Small intestine (tissue), 7 donors: ENCODE measurements around the gene HYOU1. TPM values are rescaled to one million over a fixed set of nuclear protein-coding genes. Genes with fewer than 3 reads are reported as not detected.

Experiments used
- DNase-seq, 2 donors: peaks; one replicate each; pipeline versions ENCODE4 v3.0.0 to v3.0.0-alpha.2; 2013
- FAIRE-seq: peaks from 2 replicates; lab custom pipeline; 2012; peaks lifted over from hg19 to GRCh38; lab: Jason Lieb, UNC
- H3K27ac ChIP-seq, 3 donors: one replicate each; pipeline ENCODE4 v1.5.1; 2013; ENCODE audit warnings: low read length in 2 of 3, mild to moderate bottlenecking in 2 of 3, control low read depth in 1 of 3, inconsistent platforms in 1 of 3, low read depth in 1 of 3, moderate library complexity in 1 of 3
- H3K27me3 ChIP-seq, 3 donors: one replicate each; pipeline ENCODE4 v1.6.1; 2013; ENCODE audit warnings: low read length in 3 of 3, inconsistent platforms in 1 of 3; ENCODE audit not compliant: control insufficient read depth in 3 of 3, insufficient read depth in 3 of 3
- H3K36me3 ChIP-seq, 3 donors: one replicate each; pipeline ENCODE4 v1.6.1; 2013; ENCODE audit warnings: low read length in 3 of 3, inconsistent platforms in 1 of 3, low read depth in 1 of 3, mild to moderate bottlenecking in 1 of 3, moderate library complexity in 1 of 3; ENCODE audit not compliant: control insufficient read depth in 3 of 3, insufficient read depth in 2 of 3
- H3K4me1 ChIP-seq, 3 donors: one replicate each; pipeline ENCODE4 v1.6.1; 2013; ENCODE audit warnings: low read length in 2 of 3, inconsistent platforms in 1 of 3, low read depth in 1 of 3, mild to moderate bottlenecking in 1 of 3, moderate library complexity in 1 of 3; ENCODE audit not compliant: control insufficient read depth in 3 of 3, insufficient read depth in 2 of 3
- H3K4me3 ChIP-seq, 3 donors: one replicate each; pipeline ENCODE4 v1.5.1; 2013; ENCODE audit warnings: low read length in 3 of 3, control low read depth in 1 of 3, inconsistent platforms in 1 of 3, low read depth in 1 of 3, mild to moderate bottlenecking in 1 of 3, moderate library complexity in 1 of 3
- H3K9me3 ChIP-seq, 2 donors: one replicate each; pipeline ENCODE4 v1.6.1; 2013; ENCODE audit warnings: low read depth in 1 of 2, low read length in 1 of 2; ENCODE audit not compliant: control insufficient read depth in 2 of 2, insufficient read depth in 1 of 2
- WGBS, 3 donors: extraction: QIAGEN DNeasy Blood & Tissue Kit; methylation state at CpG; one replicate each; pipeline ENCODE4 v1.1.7; 2013; 5-methylcytosine and 5-hydroxymethylcytosine counted together
- polyA plus RNA-seq, 4 donors: library from polyadenylated mRNA; stranded (reverse) in 3 of 4; unstranded in 1 of 4; fragments of 200-250 nt in 3 of 4; fragments of 120-200 nt in 1 of 4; gene quantifications; one replicate each; pipeline versions ENCODE4 v1.2.1 to v1.2.3, GENCODE V29; 2013
- donor health status: healthy with polysubstance abuse.
- donor health status: control.
- donor health status: control.
- donor health status: Bipolar disorder and iron deficiency.
- donor health status: healthy.

Gene HYOU1
- polyA plus RNA-seq, 4 donors = 17.4 to 127 (median 53.3) TPM

DNA sequence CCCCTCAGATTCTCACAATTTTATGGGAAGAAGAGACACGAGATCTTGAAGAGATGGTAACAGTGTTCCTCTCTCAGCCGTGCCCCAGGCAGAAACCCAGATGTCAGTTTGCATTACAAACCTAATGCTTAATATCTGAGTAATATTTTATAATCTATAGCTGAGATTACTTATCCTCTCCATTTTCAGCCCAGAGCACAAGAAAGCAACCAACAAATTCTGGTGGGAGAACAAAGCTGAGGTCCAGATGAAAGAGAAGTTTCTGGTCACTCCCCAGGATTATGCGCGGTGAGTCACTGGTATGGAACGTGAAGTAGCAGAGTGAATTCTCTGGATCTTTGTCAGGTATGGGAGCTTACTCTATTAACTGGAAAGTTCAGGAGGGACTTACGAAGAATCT, 58.2 kb downstream of the HYOU1 start:
- DNase-seq (peak; percentile 46 to 68), FAIRE-seq (no peak)
- Histone ChIP-seq H3K36me3 (peaks cover 0 to 31% (median 2%) of the 10 kb centered on the region in 3 donors), H3K27me3 (no peaks in the 10 kb centered on the region), H3K27ac (peak overlapping the region; percentile 64 to 93 (median 76)), H3K4me1 (peaks cover 0 to 4% (median 2%) of the 10 kb centered on the region in 3 donors), H3K4me3 (peak overlapping the region; percentile 70 to 94 (median 88)), H3K9me3 (no peaks in the 10 kb centered on the region)
- WGBS, 3 donors = 28 to 46% (median 35%) methylated on average over 6 of the region's 6 CpGs

DNA sequence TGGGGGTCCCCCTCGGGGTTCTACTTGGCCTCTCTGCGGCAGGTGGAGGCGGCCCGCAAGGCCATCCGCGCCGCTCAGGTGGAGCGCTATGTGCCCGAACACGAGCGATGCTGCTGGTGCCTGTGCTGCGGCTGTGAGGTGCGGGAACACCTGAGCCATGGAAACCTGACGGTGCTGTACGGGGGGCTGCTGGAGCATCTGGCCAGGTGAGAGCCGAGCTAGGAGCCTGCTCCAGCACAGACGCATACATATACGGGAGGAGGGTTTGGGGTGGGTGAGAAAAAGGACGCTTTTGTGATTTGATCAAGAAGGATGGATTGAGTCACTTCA, 58.7 kb downstream of the HYOU1 start:
- no peak for DNase-seq
- Histone ChIP-seq H3K4me3 (peak overlapping the region; percentile 70 to 94 (median 88)), H3K9me3 (no peaks in the 10 kb centered on the region), H3K27me3 (no peaks in the 10 kb centered on the region), H3K36me3 (peaks cover 0 to 27% (median 2%) of the 10 kb centered on the region in 3 donors), H3K4me1 (peaks cover 0 to 4% (median 2%) of the 10 kb centered on the region in 3 donors), H3K27ac (peak overlapping the region; percentile 64 to 93 (median 76))
- no peak for FAIRE-seq
- 0 to 2% (median 0%) methylated on average over 15 to 19 of the region's 19 CpGs for WGBS, 3 donors

DNA sequence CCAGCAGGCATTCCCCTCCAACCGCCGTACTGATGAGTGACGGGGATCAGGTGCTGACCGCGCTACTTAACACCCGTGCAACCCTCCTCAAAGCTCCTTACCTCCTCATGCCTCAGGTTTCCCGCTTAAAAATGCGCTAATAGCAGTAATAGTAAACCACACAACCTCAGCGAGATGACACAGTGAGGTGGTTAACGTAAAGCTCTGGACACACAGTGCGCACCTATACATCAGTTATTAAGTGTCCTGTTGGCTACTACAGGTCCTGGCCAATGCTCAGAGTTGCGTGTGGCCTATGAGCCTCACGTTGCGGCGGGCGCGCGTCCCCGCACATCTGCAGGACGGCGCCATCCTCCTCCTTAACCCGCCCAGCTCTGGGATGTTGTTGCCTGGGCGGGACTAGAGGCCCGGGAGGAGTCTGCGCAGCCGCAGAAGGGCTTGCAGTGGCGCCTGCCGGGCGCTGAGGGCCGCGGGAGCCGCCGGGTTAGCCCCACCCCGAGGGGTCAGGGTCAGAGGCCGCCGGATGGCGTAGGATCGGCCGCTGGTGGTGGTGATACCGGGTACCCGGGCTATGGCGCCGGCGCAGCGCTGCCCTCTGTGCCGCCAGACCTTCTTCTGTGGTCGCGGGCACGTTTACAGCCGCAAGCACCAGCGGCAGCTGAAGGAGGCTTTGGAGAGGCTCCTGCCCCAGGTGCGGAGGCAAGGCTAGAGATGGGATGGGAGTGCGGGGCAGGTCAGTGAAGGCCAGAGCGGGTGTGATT, 59.2 kb downstream of the HYOU1 start, which contains the start of gene CENATAC:
Gene CENATAC, plus strand, starts transcription at position 512 of the 761 bp plus-strand sequence. Its CDS starts 60 bp downstream, at position 572.
- FAIRE-seq (no peak), DNase-seq (peak; percentile 96)
- WGBS, 3 donors = 0 to 1% (median 0%) methylated on average over 40 to 54 of the region's 54 CpGs
- Histone ChIP-seq H3K27ac (peak within 1 kb of the TSS; percentile 64 to 93 (median 76)), H3K4me1 (peaks cover 0 to 4% (median 2%) of the 10 kb centered on the region in 3 donors), H3K36me3 (peaks cover 0 to 21% (median 2%) of the 10 kb centered on the region in 3 donors), H3K27me3 (no peaks in the 10 kb centered on the region), H3K4me3 (peak within 1 kb of the TSS; percentile 70 to 94 (median 88)), H3K9me3 (no peaks in the 10 kb centered on the region)

DNA sequence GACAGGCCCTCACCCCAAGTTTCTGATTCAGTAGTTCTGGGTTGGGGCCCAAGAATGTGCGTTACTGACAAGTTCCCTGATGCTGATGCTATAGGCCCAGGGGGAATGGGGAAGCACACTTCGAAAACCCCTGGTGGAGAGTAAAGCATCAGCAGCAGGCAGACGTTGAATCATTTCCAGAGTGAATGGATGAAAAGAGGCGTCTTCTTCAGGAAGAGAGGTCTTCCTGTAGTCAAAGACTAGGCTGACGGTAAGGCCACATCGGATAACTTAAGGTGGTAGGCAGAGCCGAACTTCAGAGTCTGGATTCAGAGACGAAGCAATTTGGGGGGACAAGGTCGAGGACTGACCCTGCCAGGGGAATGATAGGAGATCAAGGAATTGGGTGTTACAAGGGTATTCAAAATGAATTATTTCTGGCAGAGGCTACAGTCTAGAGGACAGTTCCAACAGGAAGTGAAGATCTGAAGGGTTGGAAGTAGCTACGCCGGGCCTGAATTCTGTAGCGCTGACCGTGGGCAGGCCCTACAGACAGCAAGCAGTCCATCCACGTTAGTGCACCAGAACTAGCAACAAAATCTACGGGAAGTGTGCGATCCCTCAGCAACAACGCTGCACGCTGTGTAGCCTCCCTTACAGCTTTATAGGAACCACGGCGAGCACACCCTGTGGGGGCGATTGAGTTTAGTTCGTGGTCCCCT, 59.9 kb downstream of the HYOU1 start:
- peak in 1 of 2 donors; percentile 19 for DNase-seq
- peak overlapping the region; percentile 43 to 88 (median 70) for H3K4me3 ChIP-seq
- no peaks in the 10 kb centered on the region for H3K27me3 ChIP-seq
- H3K36me3 ChIP-seq = peaks cover 0 to 15% (median 2%) of the 10 kb centered on the region in 3 donors
- H3K9me3 ChIP-seq = no peaks in the 10 kb centered on the region
- peak overlapping the region in 1 of 3 donors; percentile 93 for H3K27ac ChIP-seq
- WGBS, 3 donors = 16 to 32% (median 24%) methylated on average over 22 of the region's 22 CpGs
- peaks cover 0 to 4% (median 2%) of the 10 kb centered on the region in 3 donors for H3K4me1 ChIP-seq
- no peak for FAIRE-seq

Other genes with a start within 250 kb of the HYOU1 start
- under 1 TPM; 0.15 to 0.61 (median 0.38) TPM for gene CXCR5, start 173.3 kb downstream of the HYOU1 start, polyA plus RNA-seq
- gene BCL9L, start 131.3 kb downstream of the HYOU1 start, polyA plus RNA-seq = 10 to 100 TPM; 11.6 to 29.6 (median 18.9) TPM
- under 1 TPM in 1 of 4 donors, not detected in 3; 0.04 TPM for gene UPK2, start 100.9 kb downstream of the HYOU1 start, polyA plus RNA-seq
- gene FOXR1, start 85.4 kb downstream of the HYOU1 start, polyA plus RNA-seq = not detected
- gene CENATAC, start 59.1 kb downstream of the HYOU1 start, polyA plus RNA-seq = 10 to 100 TPM; 12.9 to 50.1 (median 28.6) TPM
- 1,000 to 10,000 TPM; 1,156 to 2,444 (median 1,720) TPM for gene RPS25, start 38.9 kb downstream of the HYOU1 start, polyA plus RNA-seq
- gene TRAPPC4, start 38.4 kb downstream of the HYOU1 start, polyA plus RNA-seq = 100 to 1,000 TPM in 1 of 4 donors, 10 to 100 TPM in 3; 59.1 to 103 (median 79.7) TPM
- gene SLC37A4, start 26.3 kb downstream of the HYOU1 start, polyA plus RNA-seq = 100 to 1,000 TPM in 2 of 4 donors, 10 to 100 TPM in 2; 57.9 to 250 (median 96.9) TPM
- 10 to 100 TPM; 26.0 to 56.4 (median 40.9) TPM for gene VPS11, start 10.6 kb upstream of the HYOU1 start, polyA plus RNA-seq
- 10 to 100 TPM; 18.4 to 45.3 (median 20.5) TPM for gene HMBS, start 27.7 kb upstream of the HYOU1 start, polyA plus RNA-seq
- gene DPAGT1, start 44.6 kb upstream of the HYOU1 start, polyA plus RNA-seq = 10 to 100 TPM; 10.8 to 51.2 (median 30.5) TPM
- gene C2CD2L, start 50.1 kb upstream of the HYOU1 start, polyA plus RNA-seq = 10 to 100 TPM; 14.9 to 21.7 (median 17.8) TPM
- gene HINFP, start 64.4 kb upstream of the HYOU1 start, polyA plus RNA-seq = 10 to 100 TPM; 12.3 to 37.5 (median 19.3) TPM
- gene ABCG4, start 91.8 kb upstream of the HYOU1 start, polyA plus RNA-seq = under 1 TPM in 3 of 4 donors, not detected in 1; 0.27 to 0.73 (median 0.34) TPM
- gene NLRX1, start 111.5 kb upstream of the HYOU1 start, polyA plus RNA-seq = 10 to 100 TPM in 1 of 4 donors, 1 to 10 TPM in 3; 3.5 to 13.0 (median 6.6) TPM
- 100 to 1,000 TPM in 2 of 4 donors, 10 to 100 TPM in 2; 33.6 to 258 (median 98.5) TPM for gene NHERF4, start 128.3 kb upstream of the HYOU1 start, polyA plus RNA-seq
- gene CBL, start 149.1 kb upstream of the HYOU1 start, polyA plus RNA-seq = 10 to 100 TPM in 1 of 4 donors, 1 to 10 TPM in 3; 2.2 to 10.1 (median 4.3) TPM